ENCODE measurements around the gene WFDC1. TPM values are rescaled to one million over a fixed set of nuclear protein-coding genes. Genes with fewer than 3 reads are reported as not detected.

WFDC1 gene
- total RNA-seq, 1 donor from 2014 or later, result 0.34 TPM

DNA sequence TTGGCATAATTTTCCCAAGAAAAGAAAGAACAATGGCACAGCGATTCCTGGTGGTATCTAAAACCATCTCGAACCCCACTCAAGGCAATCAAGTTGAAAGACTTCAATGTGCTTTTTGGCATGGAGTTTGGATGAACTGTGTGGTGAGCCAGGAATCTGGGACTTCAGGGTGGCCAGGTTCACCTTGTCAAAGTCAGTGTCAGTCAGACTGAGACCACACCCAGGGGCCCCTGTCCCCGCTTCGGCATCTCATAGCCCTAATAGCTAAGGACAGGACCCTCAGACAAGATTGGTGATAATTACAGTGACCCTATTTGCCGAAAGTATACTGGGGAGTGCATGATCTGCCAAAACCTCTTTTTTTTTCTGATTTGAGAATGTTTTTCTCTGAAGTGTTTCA is 25.8 kb downstream of the WFDC1 start:
- no peak overlapping the region for H3K4me3 ChIP-seq (ENCODE audit: insufficient read depth, low read depth, low read length)

DNA sequence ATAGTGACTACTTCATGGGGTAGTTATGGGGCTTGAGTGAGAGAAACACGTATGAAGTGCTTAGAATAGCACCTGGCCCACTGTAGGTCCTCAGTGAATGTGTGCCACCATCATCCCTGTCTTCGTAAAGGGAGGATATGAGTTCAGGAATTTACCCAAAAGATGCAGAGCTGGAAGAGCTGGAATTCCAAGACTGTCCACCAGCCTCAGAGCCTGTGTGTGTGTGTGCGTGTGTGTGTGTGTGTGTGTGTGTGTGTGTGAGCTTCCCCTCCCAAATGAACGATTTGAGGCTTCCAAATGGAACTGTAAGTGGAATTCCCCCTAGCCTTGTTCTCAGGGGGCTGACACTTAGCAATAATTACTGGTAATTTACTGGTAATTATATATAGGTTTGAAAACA is 27.3 kb downstream of the WFDC1 start:
- Histone ChIP-seq H3K9ac (ENCODE audit: low read length) (no peak overlapping the region), H4K20me1 (ENCODE audit: insufficient read depth, low read length) (no peaks in the 10 kb centered on the region), H3K79me2 (ENCODE audit: insufficient read depth, low read length) (no peaks in the 10 kb centered on the region), H3K27ac (ENCODE audit: low read depth, low read length) (no peak overlapping the region), H3K27me3 (ENCODE audit: insufficient read depth, low read length) (peaks cover 9% of the 10 kb centered on the region), H3K9me3 (ENCODE audit: insufficient read depth, low read depth, low read length) (no peaks in the 10 kb centered on the region), H3K4me3 (ENCODE audit: insufficient read depth, low read depth, low read length) (no peak overlapping the region), H3K36me3 (ENCODE audit: insufficient read depth, low read length) (no peaks in the 10 kb centered on the region), H3K4me2 (ENCODE audit: low read length) (no peak overlapping the region), H3K4me1 (ENCODE audit: insufficient read depth, low read length) (no peaks in the 10 kb centered on the region), H2AFZ (ENCODE audit: low read depth, low read length) (no peak overlapping the region)
- H3K9me3 Mint-ChIP-seq (ENCODE audit: unreplicated experiment), result peaks cover 2% of the 10 kb centered on the region
- DNase-seq (ENCODE audit: low read depth) (no peak), FAIRE-seq (no peak)
- TF ChIP-seq, protein P1, sequence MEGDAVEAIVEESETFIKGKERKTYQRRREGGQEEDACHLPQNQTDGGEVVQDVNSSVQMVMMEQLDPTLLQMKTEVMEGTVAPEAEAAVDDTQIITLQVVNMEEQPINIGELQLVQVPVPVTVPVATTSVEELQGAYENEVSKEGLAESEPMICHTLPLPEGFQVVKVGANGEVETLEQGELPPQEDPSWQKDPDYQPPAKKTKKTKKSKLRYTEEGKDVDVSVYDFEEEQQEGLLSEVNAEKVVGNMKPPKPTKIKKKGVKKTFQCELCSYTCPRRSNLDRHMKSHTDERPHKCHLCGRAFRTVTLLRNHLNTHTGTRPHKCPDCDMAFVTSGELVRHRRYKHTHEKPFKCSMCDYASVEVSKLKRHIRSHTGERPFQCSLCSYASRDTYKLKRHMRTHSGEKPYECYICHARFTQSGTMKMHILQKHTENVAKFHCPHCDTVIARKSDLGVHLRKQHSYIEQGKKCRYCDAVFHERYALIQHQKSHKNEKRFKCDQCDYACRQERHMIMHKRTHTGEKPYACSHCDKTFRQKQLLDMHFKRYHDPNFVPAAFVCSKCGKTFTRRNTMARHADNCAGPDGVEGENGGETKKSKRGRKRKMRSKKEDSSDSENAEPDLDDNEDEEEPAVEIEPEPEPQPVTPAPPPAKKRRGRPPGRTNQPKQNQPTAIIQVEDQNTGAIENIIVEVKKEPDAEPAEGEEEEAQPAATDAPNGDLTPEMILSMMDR (IDR thresholded peaks at IDR 0.05; ENCODE audit: insufficient read depth, low read depth, low read length), result no peak
- no peak for TF ChIP-seq EZH2 (IDR thresholded peaks at IDR 0.05; ENCODE audit: insufficient read depth, low read length)
- H3K36me3 Mint-ChIP-seq (ENCODE audit: low read depth, unreplicated experiment), result no peaks in the 10 kb centered on the region
- no peak overlapping the region for H3K4me3 Mint-ChIP-seq (ENCODE audit: unreplicated experiment)
- H3K4me1 Mint-ChIP-seq (ENCODE audit: low read depth, unreplicated experiment), result no peaks in the 10 kb centered on the region
- peaks cover 7% of the 10 kb centered on the region for H3K27me3 Mint-ChIP-seq (ENCODE audit: low read depth, unreplicated experiment)
- no peak overlapping the region for H3K27ac Mint-ChIP-seq (ENCODE audit: unreplicated experiment)

More for the DNA sequence above, 25.8 kb downstream of the WFDC1 start:
- H3K27ac Mint-ChIP-seq (ENCODE audit: unreplicated experiment), result no peak overlapping the region
- Histone ChIP-seq H3K27me3 (ENCODE audit: insufficient read depth, low read length) (peaks cover 9% of the 10 kb centered on the region), H3K27ac (ENCODE audit: low read depth, low read length) (no peak overlapping the region), H3K9ac (ENCODE audit: low read length) (no peak overlapping the region), H4K20me1 (ENCODE audit: insufficient read depth, low read length) (no peaks in the 10 kb centered on the region), H3K4me1 (ENCODE audit: insufficient read depth, low read length) (no peaks in the 10 kb centered on the region), H3K36me3 (ENCODE audit: insufficient read depth, low read length) (no peaks in the 10 kb centered on the region), H3K9me3 (ENCODE audit: insufficient read depth, low read depth, low read length) (no peaks in the 10 kb centered on the region), H2AFZ (ENCODE audit: low read depth, low read length) (no peak overlapping the region), H3K79me2 (ENCODE audit: insufficient read depth, low read length) (no peaks in the 10 kb centered on the region), H3K4me2 (ENCODE audit: low read length) (no peak overlapping the region)
- FAIRE-seq (no peak), DNase-seq (ENCODE audit: low read depth) (no peak)
- peaks cover 12% of the 10 kb centered on the region for H3K27me3 Mint-ChIP-seq (ENCODE audit: low read depth, unreplicated experiment)
- TF ChIP-seq, protein P1 (IDR thresholded peaks at IDR 0.05; ENCODE audit: insufficient read depth, low read depth, low read length), result no peak
- TF ChIP-seq EZH2 (IDR thresholded peaks at IDR 0.05; ENCODE audit: insufficient read depth, low read length), result no peak
- H3K4me3 Mint-ChIP-seq (ENCODE audit: unreplicated experiment), result no peak overlapping the region
- no peaks in the 10 kb centered on the region for H3K4me1 Mint-ChIP-seq (ENCODE audit: low read depth, unreplicated experiment)
- no peaks in the 10 kb centered on the region for H3K36me3 Mint-ChIP-seq (ENCODE audit: low read depth, unreplicated experiment)
- peaks cover 2% of the 10 kb centered on the region for H3K9me3 Mint-ChIP-seq (ENCODE audit: unreplicated experiment)

DNA sequence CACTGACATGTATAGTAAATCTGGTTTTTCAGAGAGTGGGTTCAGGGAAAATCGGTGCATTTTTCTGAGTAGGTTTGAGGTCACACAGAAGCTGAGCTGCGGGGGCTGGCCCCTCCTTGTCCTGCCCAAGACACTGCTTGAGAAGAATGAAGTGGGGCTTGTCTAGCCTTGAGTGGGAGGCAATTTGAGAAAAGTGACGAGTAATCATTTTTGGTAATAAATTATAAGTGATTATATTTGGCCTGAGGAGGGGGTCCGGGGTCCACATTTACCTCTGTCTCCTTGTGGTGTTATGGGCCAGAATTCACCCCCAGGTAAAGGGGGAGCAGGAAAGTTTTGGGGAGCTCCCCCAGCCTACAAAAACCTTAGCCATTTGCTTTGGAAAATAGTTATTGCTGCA is 28.1 kb downstream of the WFDC1 start:
- H2AFZ ChIP-seq (ENCODE audit: low read depth, low read length), result no peak overlapping the region
- Mint-ChIP-seq H3K9me3 (ENCODE audit: unreplicated experiment) (peaks cover 5% of the 10 kb centered on the region), H3K36me3 (ENCODE audit: low read depth, unreplicated experiment) (peaks cover 1% of the 10 kb centered on the region), H3K4me3 (ENCODE audit: unreplicated experiment) (no peak overlapping the region), H3K27me3 (ENCODE audit: low read depth, unreplicated experiment) (peaks cover 10% of the 10 kb centered on the region), H3K4me1 (ENCODE audit: low read depth, unreplicated experiment) (no peaks in the 10 kb centered on the region), H3K27ac (ENCODE audit: unreplicated experiment) (no peak overlapping the region)
- H3K27me3 ChIP-seq (ENCODE audit: insufficient read depth, low read length), result peaks cover 11% of the 10 kb centered on the region
- H4K20me1 ChIP-seq (ENCODE audit: insufficient read depth, low read length), result no peaks in the 10 kb centered on the region
- H3K4me2 ChIP-seq (ENCODE audit: low read length), result no peak overlapping the region
- H3K36me3 ChIP-seq (ENCODE audit: insufficient read depth, low read length), result no peaks in the 10 kb centered on the region
- TF ChIP-seq, protein P1 (IDR thresholded peaks at IDR 0.05; ENCODE audit: insufficient read depth, low read depth, low read length), result no peak
- TF ChIP-seq EZH2 (IDR thresholded peaks at IDR 0.05; ENCODE audit: insufficient read depth, low read length), result no peak
- H3K27ac ChIP-seq (ENCODE audit: low read depth, low read length), result no peak overlapping the region
- H3K9me3 ChIP-seq (ENCODE audit: insufficient read depth, low read depth, low read length), result no peaks in the 10 kb centered on the region
- H3K4me3 ChIP-seq (ENCODE audit: insufficient read depth, low read depth, low read length), result no peak overlapping the region
- DNase-seq (ENCODE audit: low read depth), result no peak
- no peaks in the 10 kb centered on the region for H3K79me2 ChIP-seq (ENCODE audit: insufficient read depth, low read length)
- no peaks in the 10 kb centered on the region for H3K4me1 ChIP-seq (ENCODE audit: insufficient read depth, low read length)
- no peak for FAIRE-seq
- no peak overlapping the region for H3K9ac ChIP-seq (ENCODE audit: low read length)

Measured in astrocyte (in vitro differentiated cells and primary cell).